ENCODE results near the gene AIG1.
"Not testable (repeated sequence)": the region's sequence is repeated elsewhere in the genome, so short reads cannot be mapped to it uniquely, and the experiment has no call there.

The AIG1 gene

GRCh38 chr6:143130928-143131327 is 70.2 kb downstream of the AIG1 start:
- DNase-seq, result no peak

- no peak for DNase-seq
Measured at GRCh38 chr6:143135325-143135724, 74.6 kb downstream of the AIG1 start.

- DNase-seq, result no peak
Measured at GRCh38 chr6:143135797-143136561, 75.3 kb downstream of the AIG1 start.

GRCh38 chr6:143136647-143137046 is 76.0 kb downstream of the AIG1 start:
- no peak for DNase-seq

- DNase-seq, result no peak
Measured at GRCh38 chr6:143139239-143139784, 78.6 kb downstream of the AIG1 start.

- not testable (repeated sequence) for DNase-seq
Measured at GRCh38 chr6:143139884-143140283, 79.2 kb downstream of the AIG1 start.

- DNase-seq, result no peak
Measured at GRCh38 chr6:143140767-143141166, 80.1 kb downstream of the AIG1 start.

- no peak for DNase-seq
Measured at GRCh38 chr6:143141442-143141841, 80.8 kb downstream of the AIG1 start.

- DNase-seq, result no peak
Measured at GRCh38 chr6:143146186-143146851, 85.6 kb downstream of the AIG1 start.

GRCh38 chr6:143149771-143150170 is 89.1 kb downstream of the AIG1 start:
- DNase-seq, result no peak

GRCh38 chr6:143150281-143150680 is 89.6 kb downstream of the AIG1 start:
- DNase-seq, result no peak

GRCh38 chr6:143151381-143151780 is 90.7 kb downstream of the AIG1 start:
- DNase-seq, result no peak

GRCh38 chr6:143155681-143156080 is 95.0 kb downstream of the AIG1 start:
- DNase-seq, result no peak

GRCh38 chr6:143157131-143157530 is 96.4 kb downstream of the AIG1 start:
- DNase-seq, result no peak

GRCh38 chr6:143158113-143158581 is 97.5 kb downstream of the AIG1 start:
- DNase-seq, result no peak

- DNase-seq, result no peak
Measured at GRCh38 chr6:143159001-143159400, 98.3 kb downstream of the AIG1 start.

GRCh38 chr6:143160015-143160414 is 99.3 kb downstream of the AIG1 start:
- DNase-seq, result no peak

- no peak for DNase-seq
Measured at GRCh38 chr6:143160439-143161220, 99.9 kb downstream of the AIG1 start.

- no peak for DNase-seq
Measured at GRCh38 chr6:143163621-143164020, 102.9 kb downstream of the AIG1 start.

- DNase-seq, result no peak
Measured at GRCh38 chr6:143164565-143165105, 103.9 kb downstream of the AIG1 start.

GRCh38 chr6:143165315-143165855 is 104.7 kb downstream of the AIG1 start:
- DNase-seq, result no peak

GRCh38 chr6:143166247-143166695 is 105.6 kb downstream of the AIG1 start:
- DNase-seq, result no peak

GRCh38 chr6:143167224-143167623 is 106.5 kb downstream of the AIG1 start:
- DNase-seq, result no peak
